HK-2 (cell line): ENCODE results near the gene B4GALT3.
A peak's percentile ranks its signal among the peaks of the same experiment; 100 is the strongest.

Experiments used
- DNase-seq: peaks from one replicate; pipeline ENCODE4 v3.0.0-alpha.2; 2018; ENCODE audit not compliant: unreplicated experiment

B4GALT3 gene

DNA sequence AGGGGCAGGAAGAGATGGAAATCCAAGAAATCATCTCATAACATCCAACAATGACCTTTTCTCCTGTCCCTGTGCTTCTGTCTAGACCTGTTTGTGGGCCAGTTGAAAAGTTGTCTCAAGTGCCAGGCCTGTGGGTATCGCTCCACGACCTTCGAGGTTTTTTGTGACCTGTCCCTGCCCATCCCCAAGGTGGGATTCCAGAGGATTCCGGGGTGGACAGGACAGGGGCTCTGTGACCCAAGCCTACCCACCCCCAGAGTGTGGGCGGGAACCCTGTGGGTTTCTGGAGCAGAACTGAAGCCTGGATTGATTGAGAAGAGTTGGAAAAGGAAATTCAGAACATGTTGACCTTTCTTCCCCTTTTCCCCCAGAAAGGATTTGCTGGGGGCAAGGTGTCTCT lies 13.5 kb downstream of the B4GALT3 start:
- no peak for DNase-seq

DNA sequence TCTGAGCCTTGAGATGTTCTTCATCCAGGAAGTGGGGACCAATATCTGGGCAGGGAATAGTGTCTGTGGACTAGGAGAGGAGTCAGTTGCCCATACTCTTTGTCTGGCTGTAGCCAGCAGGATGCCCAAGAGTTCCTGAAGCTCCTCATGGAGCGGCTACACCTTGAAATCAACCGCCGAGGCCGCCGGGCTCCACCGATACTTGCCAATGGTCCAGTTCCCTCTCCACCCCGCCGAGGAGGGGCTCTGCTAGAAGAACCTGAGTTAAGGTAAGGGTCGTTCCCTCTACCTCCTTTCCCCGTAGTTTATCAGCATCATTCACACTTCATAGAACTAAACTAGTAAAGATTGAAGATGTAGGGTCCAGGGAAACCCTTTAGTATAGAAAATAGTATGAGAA lies 14.5 kb downstream of the B4GALT3 start:
- DNase-seq, result no peak

GRCh38 chr1:161162052-161162451 lies 15.3 kb downstream of the B4GALT3 start:
- DNase-seq, result no peak

- no peak for DNase-seq
These were observed 15.7 kb downstream of the B4GALT3 start for GRCh38 chr1:161161652-161162051.

- DNase-seq, result no peak
These were observed 16.6 kb downstream of the B4GALT3 start for GRCh38 chr1:161160671-161161145.

DNA sequence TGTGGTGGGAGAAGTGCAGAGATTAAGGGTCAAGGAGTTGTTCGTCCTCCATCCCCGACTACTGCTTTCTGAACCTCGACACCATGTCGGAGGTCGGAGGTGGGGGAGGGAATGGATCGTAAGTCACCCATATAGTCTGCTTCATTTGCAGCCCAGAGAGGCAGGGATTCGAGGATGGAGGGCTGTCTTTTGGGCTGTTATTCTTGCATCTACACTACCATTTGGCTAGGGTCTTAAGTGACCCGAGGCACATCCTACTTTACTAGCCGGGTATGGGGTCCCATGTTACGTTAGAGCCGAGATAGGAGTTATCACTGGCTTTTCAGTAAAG lies 17.4 kb downstream of the B4GALT3 start:
- no peak for DNase-seq

DNA sequence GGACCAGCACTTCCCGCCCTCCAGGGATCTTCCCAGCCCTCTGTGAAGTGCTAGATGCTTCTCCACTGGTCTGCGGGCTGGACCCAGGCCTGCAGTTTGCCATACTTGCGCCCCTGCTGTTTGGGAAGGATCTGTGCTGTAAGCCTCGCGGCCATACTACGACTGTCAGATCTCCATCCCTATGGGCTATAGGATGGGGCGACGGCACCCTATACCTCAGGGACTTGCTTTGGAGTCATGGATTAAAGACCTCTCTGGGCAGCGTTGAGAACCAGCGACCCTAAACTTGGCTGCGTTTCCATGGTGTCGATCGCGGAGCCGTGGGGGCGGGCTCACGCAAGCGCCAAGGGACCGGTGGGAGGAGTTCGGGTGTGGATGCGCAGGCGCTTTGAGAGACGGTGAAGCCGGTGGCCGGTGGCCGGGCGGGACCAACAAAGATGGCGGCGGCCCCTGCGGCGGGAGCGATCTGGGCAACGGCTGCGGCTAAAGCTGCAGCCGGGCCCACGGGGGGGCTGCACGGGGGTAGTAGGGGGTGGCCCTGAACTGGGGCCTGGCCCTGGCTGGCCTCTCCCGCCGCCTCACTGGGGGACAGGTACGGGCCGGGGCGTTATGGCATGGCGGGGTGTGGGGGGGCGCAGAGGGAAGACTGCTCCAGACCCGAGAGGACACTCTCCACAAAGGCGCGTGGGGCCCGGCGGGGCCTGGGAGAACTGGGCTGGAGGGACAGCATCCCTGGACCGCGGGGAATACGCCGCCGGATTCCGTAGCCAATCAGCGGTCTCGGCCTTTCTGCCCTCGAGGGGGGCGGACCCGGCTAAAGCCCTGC lies 18.0 kb downstream of the B4GALT3 start, which contains the start of gene USP21:
USP21 (plus strand) TSS at position 414 of the 826 bp plus-strand sequence. CDS start 1,141 bp downstream, outside the sequence.
- DNase-seq, result peak; percentile 91

DNA sequence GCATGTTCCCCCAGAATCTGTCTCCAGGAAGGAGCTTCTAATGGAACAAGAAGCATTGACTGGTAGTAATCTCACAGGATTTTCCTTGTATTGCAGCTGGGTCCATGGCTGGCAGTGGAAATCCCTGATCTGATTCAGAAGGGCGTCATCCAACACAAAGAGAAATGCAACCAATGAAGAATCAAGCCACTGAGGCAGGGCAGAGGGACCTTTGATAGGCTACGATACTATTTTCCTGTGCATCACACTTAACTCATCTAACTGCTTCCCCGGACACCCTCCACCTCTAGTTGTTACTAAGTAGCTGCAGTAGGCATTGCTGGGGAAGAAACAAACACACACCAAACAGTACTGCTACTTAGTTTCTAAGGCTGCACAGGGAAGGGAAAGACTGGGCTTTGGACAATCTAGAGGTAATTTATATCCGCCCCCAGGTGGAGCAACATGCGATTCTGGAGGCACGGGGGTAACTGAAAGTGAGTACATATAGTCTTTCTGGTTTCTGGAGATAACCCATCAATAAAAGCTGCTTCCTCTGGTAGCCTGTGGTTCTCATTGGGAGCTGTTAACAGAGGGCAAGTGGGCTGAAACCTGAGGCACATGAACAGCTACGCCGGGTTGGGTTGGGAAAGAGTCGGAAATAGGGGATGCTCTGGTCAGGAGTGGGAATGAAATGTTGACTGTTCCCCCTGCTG lies 18.8 kb downstream of the B4GALT3 start:
- DNase-seq, result no peak

DNA sequence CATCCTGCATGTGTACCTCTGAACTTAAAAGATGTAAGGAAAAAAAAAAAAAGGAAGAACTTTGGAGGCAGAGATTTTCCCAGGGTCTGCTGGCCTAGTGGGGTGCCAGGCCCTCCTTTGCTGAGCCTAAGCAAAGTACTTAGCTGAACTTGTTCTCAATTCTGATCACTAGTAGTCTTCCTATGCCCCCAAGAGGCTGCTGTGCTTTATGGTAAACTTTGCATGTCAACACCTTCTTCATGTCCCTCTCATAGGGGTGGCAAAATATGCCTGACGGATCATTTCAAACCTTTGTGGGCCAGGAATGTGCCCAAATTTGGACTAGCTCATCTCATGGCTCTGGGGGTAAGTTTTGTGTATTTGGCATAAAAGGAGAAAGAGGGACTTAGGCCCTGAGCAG lies 19.4 kb downstream of the B4GALT3 start:
- no peak for DNase-seq

GRCh38 chr1:161153682-161154337 lies 23.5 kb downstream of the B4GALT3 start, which contains the start of gene UFC1:
UFC1 (plus strand) TSS chr1:161153978; CDS start chr1:161153998, 20 bp downstream.
- peak; percentile 78 for DNase-seq

DNA sequence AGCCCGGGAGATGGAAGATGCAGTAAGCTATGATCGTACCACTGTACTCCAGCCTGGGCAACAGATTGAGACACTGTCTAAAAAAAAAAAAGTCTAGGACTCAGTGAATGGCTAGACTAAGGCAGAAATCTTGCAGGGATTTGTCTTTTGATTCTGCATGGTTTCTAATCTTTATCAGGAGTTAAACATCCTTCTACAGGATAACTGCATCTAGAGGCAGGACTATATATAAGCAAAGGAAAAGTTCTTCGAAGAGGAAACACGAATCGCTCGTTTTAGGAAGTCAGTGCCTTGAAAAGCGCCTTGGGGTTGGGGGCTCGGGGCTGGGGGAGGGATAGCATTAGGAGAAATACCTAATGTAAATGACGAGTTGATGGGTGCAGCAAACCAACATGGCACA lies 24.1 kb downstream of the B4GALT3 start:
- DNase-seq, result no peak

GRCh38 chr1:161145832-161146231 lies 31.5 kb downstream of the B4GALT3 start:
- no peak for DNase-seq

GRCh38 chr1:161140755-161141400 lies 36.4 kb downstream of the B4GALT3 start:
- no peak for DNase-seq

DNA sequence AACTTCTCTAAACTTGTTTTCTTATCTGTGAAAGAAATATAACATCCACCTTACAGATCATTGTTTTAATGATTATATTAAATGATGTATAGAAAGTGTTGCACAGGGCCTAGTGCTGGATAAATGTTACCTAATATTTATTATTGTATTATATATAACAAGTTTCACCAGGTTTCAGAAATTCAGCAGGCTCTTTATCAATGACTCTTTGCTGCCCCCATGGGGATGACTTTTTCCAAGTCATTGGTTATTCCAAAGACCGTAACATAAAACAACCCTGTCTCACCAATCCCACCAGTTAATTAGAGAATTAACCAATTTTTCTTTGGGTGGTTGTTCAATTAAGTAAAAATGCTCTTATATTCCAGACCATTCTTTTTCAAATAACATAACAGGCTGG lies 37.5 kb downstream of the B4GALT3 start:
- DNase-seq, result no peak

GRCh38 chr1:161138431-161138830 lies 38.9 kb downstream of the B4GALT3 start:
- DNase-seq, result no peak

- DNase-seq, result no peak
These were observed 39.4 kb downstream of the B4GALT3 start for GRCh38 chr1:161137881-161138280.

DNA sequence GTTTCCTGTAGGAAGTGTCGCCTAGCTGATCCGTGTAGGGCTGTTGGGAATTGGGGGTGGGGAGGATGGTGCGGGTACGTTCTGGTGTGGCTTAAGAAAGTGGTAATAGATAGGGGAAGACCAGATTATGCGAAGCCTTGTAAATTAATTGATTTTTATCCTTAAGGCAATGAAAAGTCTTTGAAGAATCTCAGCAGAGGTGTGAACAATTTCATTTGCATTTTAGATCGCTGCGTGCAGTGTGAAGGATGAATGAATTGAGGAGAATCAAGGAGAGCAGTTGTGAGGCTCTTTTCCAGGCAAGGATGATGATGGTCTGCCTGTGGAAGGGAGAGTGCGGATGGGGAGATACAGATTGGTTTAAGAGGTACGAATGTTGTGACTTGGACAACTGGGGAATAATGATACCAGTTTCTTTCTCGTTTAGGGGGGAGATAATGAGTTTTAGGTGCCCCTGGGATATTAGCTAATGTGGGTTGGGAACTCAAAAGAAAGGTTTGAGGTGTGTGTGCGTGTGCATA lies 44.0 kb downstream of the B4GALT3 start:
- no peak for DNase-seq

GRCh38 chr1:161132410-161133219 lies 44.7 kb downstream of the B4GALT3 start, which contains the start of gene DEDD:
DEDD (minus strand) TSS chr1:161132667; CDS start chr1:161124462, 8,205 bp downstream.
- peak; percentile 92 for DNase-seq

DNA sequence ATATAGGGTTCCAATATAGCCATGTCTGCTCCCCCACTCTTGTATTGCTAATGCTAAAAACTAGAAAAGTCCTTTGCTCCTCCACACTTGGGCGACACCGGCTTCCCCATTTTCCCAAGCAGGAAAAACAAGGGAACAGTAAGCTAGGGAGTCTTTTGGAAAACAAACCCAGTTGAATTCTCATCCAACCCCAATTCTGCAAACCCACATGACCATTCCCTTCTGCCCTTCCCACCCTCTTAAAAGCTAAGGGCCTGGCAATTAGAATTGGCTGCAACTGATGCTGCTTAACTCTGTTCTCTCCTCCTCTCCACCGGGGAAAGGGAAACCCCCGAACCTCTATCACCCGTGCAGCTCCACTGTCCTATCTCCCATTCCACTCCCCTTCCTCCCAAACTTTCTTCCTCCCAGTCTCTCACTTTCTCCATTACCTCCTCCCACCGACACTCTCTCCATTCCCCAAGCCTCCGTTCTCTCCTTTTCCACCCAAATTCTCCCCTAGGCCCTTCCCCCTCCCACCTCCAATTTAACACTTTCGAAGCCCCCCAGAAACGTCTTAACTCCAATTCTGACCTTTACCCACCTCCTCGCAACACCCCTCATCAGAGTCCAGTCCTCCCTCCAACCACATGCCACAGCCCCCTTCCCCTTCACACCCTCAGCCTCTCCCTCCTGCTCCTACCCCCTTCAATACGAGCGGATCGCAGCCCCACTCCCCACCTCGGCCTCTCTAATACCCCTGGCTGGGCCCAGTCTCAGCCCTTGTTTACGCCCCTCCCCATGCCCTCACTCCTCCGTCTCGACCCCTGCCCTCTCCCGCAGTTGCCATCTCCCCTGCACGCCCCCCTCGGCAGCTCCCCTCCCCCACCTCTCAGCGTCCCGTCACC lies 45.5 kb downstream of the B4GALT3 start:
- DNase-seq, result no peak

GRCh38 chr1:161130266-161130665 lies 47.0 kb downstream of the B4GALT3 start:
- no peak for DNase-seq
